HFF-Myc (cell line): ENCODE data around the gene FANCG.
A peak's percentile ranks its signal among the peaks of the same experiment; 100 is the strongest.

Experiments
- DNase-seq: peaks from one replicate; pipeline ENCODE4 v3.0.0-alpha.2; 2011; ENCODE audit warnings: low read depth; ENCODE audit errors: extremely low read depth
- H3K4me3 ChIP-seq: replicated peaks from 2 replicates; pipeline ENCODE4 v1.5.1; 2011; ENCODE audit warnings: low read depth, mild to moderate bottlenecking, control low read depth, low read length
- TF ChIP-seq, protein P1 (sequence below): IDR thresholded peaks from 2 replicates; pipeline ENCODE4 v1.5.1; 2012; ENCODE audit warnings: mild to moderate bottlenecking, low read depth, low read length, control low read depth; ENCODE audit errors: missing control alignments

FANCG gene

DNA sequence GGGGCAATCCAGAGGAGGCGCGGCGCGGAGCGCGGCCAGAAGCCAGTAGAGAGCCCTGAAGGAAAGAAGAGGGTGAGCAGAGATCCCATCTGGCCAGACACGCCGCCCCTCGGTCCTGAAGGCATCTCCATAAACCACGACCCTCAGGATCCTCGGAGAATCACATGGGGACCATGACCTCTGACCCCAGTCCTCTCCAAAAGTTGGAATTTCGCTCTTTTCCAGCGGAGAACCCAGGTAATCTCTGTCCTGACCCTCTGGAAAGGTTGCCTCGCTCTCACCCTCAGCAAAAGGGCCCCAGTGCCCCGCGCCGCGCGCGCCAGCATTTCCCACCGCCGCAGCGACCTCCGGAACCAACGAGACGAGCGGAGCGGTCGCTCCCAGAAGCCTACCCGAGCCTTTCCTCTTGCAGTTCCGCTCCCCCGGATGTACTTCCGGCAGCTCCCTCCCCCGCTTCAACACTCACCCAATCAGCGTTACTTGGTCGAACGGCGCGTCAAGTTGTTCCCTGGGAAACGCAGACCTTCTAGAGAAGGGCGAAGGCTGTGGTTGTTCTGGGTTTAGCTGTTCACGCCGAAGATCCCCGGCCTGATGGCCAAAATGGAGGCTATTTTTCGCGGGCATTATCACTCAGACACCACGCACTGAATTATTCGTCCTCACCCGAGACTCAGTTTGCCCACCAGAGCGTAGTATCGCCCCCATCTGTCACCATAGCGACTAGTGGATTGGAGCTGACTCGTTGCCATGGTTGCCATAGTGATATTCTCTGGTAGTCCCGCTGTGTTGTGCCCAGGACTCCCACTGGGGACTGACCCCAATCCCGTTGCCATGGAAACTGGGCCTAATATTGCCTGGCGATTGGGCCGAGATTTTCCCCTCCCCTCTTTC lies 23.3 kb upstream of the FANCG start, which contains the start of gene STOML2:
TSS of gene STOML2 (minus strand) at position 363 of the 891 bp plus-strand sequence. CDS start at position 326, 37 bp downstream.
- DNase-seq: peak; percentile 92
- H3K4me3 ChIP-seq: peak within 1 kb of the TSS; percentile 79
- TF ChIP-seq, protein P1, sequence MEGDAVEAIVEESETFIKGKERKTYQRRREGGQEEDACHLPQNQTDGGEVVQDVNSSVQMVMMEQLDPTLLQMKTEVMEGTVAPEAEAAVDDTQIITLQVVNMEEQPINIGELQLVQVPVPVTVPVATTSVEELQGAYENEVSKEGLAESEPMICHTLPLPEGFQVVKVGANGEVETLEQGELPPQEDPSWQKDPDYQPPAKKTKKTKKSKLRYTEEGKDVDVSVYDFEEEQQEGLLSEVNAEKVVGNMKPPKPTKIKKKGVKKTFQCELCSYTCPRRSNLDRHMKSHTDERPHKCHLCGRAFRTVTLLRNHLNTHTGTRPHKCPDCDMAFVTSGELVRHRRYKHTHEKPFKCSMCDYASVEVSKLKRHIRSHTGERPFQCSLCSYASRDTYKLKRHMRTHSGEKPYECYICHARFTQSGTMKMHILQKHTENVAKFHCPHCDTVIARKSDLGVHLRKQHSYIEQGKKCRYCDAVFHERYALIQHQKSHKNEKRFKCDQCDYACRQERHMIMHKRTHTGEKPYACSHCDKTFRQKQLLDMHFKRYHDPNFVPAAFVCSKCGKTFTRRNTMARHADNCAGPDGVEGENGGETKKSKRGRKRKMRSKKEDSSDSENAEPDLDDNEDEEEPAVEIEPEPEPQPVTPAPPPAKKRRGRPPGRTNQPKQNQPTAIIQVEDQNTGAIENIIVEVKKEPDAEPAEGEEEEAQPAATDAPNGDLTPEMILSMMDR: no peak

DNA sequence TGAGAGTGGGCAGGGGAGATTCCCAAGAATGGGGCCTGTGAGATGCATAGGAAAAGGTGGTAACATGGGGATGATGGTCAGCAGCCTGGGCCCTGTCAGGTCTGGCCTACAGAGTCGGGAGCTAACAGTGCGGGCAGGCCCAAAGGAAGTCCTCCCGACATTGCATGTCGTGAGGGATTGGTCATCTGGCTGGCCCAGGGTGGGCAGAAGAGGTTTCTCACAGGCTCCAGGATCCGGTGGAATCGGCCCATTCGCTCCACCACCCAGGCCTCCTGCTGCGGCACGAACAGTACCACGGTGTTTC lies 22.7 kb upstream of the FANCG start:
- DNase-seq: no peak
- TF ChIP-seq, protein P1: no peak

DNA sequence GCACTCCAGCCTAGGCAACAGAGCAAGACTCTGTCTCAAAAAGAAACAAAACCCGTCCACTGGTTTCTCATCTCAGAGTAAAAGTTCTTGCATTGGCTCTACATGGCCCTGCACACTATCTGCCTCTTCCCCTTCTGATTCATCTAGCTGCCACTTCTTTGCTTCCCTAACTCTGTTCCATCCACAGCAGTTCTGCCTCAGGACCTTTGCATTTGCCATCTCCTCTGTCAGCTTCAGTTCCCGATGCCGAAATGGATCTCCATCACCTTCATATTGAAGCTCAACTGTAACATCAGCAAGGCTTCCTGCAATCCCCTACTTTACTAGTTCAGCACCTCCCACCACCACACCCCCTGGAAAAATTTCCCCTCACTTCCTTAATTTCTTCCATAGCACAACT lies 17.8 kb upstream of the FANCG start:
- no peak for DNase-seq
- no peak overlapping the region for H3K4me3 ChIP-seq
- TF ChIP-seq, protein P1: no peak

More for the DNA sequence above, 22.7 kb upstream of the FANCG start:
- peak overlapping the region; percentile 79 for H3K4me3 ChIP-seq

DNA sequence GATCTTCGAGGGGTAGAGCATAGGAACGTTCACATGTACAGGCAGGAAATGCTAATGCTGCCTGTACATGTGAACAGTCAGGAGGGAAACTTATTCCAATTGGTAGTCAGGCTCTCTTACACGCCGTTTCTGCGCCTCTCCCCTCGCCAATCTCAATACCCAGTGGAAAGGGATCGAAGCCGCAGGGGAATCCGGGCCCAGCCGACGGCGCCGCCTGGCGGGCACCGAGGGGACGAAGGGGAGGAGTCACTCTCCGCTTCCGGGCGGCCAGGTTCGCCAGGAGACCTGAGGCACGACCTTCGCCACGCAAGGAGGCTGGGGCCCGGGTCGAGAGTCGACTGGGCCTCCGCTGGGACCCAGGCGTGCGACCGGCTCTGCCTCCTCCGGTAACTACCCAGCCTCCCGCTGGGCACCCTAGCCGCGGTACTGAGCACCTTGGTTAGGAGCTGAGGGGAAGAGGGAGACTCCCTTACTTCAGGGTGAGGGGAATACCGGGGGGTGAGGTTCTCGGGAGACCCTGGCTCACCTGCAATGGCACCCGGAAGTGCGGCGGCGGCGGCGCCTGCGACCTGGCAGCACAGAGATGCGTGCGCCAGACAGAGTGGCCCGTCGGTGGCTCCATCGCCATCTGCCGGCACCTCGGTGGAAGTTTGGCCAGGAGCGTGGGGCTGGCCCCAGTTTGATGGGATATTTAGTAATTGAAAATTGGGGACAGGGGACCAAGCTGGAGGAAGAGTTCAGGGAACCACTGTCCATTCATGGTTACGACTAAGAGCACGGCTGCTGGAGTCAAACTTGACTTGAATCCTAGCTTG lies 16.5 kb upstream of the FANCG start, which contains the start of gene PIGO:
TSS of gene PIGO (minus strand) at position 557 of the 815 bp plus-strand sequence. CDS start 1,026 bp downstream, outside the sequence.
- no peak for DNase-seq
- peak within 1 kb of the TSS; percentile 93 for H3K4me3 ChIP-seq
- TF ChIP-seq, protein P1: peak; percentile 72

DNA sequence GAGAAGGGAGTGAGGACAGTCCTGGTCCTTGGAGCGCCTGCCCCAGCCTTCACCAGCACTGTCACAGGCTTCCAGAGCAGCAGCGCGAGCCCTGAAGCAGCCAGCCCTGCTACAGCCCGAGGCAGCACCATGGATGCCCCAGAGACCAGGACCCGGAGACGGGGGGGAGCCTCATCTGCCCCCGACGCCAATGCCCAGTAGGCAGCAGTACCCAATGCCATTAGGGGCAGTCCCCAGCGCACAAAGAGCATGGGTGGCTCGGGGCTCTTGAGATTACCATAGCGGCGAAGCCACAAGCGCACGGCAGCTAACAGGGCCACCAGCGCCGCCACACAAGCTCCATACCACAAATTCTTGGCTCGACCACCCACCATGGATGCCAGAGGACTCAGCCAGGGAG lies 11.8 kb upstream of the FANCG start:
- TF ChIP-seq, protein P1: no peak
- no peak overlapping the region for H3K4me3 ChIP-seq
- DNase-seq: no peak

DNA sequence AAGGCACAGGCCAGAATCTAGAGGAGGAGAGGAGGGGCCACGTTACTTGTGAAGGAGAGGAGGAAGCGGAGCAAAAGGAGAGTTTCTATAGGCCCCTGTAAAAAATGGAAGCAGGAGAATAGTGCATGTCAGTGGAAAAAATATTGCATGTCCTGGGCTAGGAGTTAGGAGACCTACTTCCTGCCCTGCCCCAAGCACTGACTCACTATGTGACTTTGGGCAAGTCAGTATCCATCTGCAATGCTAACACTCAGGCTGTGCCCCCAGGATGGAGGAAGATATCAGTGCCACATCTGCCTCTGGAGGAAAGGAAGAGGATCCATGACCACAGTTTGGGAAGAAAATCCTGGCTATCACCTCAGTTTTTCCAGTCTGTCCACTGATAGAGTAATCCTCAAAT lies 9.7 kb upstream of the FANCG start:
- TF ChIP-seq, protein P1: no peak
- no peak overlapping the region for H3K4me3 ChIP-seq
- no peak for DNase-seq
